GM08714 (cell line): ENCODE data around the gene GALNTL6.

ENCODE experiments used
- H3K4me3 ChIP-seq: fragments of 200-500 bp; sonication (Bioruptor generic); 2 replicates; pipeline ENCODE4 v1.5.1; 2014; ENCODE audit warnings: mild to moderate bottlenecking, low read length, inconsistent platforms
- ZNF274 ChIP-seq: IDR thresholded peaks from 2 replicates; pipeline ENCODE4 v1.6.1; 2012; ENCODE audit warnings: mild to moderate bottlenecking, low read depth, low read length

GALNTL6 gene

DNA sequence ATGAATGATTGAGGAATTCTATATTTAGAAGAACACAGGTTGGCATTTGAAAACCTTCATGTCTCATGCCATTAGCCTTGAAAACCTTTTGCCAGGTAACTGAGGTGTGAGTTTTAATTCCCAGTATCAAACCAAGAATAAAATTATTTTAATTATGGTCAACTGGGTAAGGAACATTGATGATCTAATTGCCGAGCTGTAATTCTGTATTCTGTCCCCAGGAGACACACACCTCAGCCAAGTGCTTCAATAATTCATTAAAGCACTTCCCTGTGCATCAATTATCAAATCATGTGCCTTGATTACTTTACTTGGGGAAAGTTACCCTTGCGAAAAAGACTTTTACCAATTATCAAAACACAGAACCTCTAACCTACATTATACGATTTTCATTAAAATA lies 1023.5 kb downstream of the GALNTL6 start:
- H3K4me3 ChIP-seq = no peak overlapping the region
- TF ChIP-seq ZNF274 = no peak

DNA sequence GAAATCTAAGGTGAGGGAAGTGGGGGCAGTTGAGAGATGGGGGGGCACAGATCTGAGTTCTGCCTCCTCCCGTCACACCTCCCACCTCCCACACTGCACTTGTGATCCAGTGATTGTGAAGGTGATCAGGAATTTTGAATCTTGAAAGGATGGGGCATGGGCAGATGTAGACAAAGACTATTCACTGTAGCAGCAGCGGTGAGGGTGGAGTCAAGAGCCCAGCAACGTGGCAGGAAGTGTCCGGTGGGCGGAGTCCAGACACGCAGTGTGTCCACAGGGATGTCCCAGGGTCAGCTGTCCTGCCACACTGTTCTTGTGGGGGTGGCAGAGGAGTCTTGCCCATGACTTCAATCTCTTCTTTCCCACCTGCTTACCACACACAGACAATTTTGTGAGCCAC lies 1024.9 kb downstream of the GALNTL6 start:
- no peak overlapping the region for H3K4me3 ChIP-seq
- no peak for TF ChIP-seq ZNF274

DNA sequence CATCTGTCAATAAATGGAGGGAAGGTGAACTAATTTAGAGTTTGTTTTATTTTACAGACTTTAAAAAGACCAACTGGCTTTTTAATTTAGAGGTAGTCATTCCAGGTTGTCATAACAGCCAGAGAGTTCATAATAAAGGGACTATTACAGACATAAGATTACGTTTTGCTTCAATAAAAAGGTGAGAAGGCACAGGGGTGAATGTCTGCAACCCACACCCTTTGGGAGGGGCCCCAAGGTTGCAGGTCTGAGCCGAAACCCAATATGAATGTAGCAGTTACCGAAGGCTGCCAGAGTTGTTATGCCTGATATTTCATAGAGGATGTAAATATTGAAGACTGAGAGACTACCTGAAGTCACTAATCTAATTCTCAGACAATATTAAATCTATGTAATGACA lies 1025.7 kb downstream of the GALNTL6 start:
- no peak for TF ChIP-seq ZNF274
- H3K4me3 ChIP-seq = no peak overlapping the region

DNA sequence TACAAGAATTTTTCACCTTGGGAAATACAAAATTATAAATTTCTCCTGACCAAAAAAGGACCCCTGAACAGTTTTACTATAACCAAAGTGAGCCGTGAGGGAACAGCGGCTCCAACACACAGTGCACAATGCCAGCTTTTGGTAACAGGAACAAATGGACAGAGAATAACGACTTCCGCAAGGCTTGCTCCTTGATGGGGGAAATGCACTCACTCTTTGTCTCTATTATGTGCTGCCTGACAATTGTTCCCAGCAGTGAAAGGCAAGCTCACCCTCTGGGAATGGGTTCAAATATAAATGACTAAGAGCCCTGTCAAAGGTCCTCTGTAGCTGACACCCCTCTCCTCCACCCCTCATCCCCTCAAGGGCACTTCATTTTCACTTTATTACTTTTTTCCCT lies 1029.6 kb downstream of the GALNTL6 start:
- TF ChIP-seq ZNF274 = no peak
- no peak overlapping the region for H3K4me3 ChIP-seq

DNA sequence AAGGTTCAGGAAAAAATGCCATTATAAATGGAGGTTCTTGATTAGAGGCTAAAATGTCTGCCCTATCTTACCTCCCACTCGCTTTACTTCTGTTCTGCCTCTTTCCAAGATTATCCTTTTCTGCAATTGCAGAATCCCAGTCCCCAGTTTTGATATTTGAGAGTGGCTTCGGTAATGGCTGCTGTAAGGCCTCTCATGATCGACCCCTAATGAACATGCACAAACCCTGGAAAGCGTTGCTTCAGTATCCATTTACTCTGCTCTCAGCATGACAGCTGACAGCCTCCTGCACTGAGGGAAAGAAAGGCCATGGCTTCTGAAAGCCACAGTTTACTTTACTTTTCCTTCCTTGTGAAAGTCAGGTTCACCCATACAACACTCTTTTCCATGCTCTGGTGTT lies 1030.0 kb downstream of the GALNTL6 start:
- TF ChIP-seq ZNF274 = no peak
- H3K4me3 ChIP-seq = no peak overlapping the region

DNA sequence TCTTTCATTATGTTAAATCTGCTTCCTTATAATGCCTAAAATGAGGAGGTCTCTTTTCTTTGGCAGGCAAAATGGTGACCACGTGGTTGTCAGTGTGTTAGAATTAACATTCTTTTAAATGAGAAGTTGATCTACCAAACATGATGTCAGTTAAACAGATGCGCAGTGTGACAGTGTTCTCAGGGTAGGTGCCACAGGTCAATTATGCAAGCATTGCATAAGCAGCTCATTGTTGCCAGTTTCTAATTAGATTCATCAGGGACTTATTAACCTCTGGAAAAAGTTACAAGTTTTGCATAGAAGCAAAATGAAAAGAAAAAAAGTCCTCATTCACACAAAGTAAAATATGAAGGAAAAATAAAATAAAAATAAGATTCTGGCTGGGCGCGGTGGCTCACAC lies 1031.4 kb downstream of the GALNTL6 start:
- TF ChIP-seq ZNF274 = no peak
- no peak overlapping the region for H3K4me3 ChIP-seq

DNA sequence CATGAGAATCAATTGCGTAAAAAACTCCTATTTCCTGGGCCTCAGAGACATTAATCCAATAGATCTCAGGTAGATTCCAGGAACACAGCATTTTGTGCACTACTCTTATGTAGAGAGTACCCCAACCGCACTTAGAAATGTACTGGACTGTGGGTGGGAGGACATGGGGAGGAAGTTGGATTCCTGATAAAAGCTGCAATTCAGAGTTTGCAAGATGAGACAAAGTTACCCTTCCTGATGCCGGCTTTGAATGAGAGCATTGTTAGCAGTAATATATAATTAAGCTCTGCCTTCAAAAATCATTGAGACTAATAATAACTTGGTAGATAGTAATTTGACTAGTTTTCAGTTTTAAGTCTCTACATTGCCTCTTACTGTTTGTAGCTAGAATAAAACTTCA lies 1032.1 kb downstream of the GALNTL6 start:
- no peak overlapping the region for H3K4me3 ChIP-seq
- TF ChIP-seq ZNF274 = no peak

DNA sequence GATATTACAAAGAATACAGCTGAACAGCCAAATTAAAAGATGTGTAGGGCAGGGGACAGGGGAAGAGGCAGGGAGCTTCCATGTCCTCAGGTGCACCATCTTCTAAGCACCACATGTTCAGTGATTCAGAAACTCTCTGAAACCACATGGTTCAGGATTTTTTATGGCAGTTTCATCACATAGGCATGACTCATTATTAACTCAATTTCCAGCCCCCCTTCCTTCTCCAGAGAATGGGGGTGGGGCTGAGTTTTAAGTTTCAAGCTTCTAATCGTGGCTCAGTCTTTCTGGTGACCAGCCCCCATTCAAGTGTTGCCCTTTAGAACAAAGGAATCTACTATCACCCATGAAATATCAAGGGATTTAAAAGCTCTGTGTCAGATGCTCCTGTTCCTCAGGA lies 1037.6 kb downstream of the GALNTL6 start:
- no peak for TF ChIP-seq ZNF274
- no peak overlapping the region for H3K4me3 ChIP-seq

DNA sequence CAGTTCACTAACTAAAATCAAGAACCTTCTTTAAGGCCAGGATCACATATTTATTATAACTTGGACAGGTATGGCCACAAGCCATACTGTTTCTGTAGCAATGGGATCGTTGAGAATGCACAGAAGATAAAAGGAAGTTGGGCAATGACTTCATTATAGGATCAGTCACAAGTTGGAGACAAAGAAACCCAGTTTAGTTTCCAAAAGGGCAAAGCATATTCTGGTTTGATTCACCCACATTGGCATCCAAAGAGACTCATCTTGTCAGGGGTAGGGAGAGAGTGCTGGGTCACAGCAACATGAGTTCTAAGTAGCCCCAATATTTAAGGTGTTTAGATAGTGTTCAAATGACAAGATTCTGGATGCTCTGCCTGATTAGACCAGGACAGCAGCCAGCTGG lies 1038.3 kb downstream of the GALNTL6 start:
- TF ChIP-seq ZNF274 = no peak
- H3K4me3 ChIP-seq = no peak overlapping the region

DNA sequence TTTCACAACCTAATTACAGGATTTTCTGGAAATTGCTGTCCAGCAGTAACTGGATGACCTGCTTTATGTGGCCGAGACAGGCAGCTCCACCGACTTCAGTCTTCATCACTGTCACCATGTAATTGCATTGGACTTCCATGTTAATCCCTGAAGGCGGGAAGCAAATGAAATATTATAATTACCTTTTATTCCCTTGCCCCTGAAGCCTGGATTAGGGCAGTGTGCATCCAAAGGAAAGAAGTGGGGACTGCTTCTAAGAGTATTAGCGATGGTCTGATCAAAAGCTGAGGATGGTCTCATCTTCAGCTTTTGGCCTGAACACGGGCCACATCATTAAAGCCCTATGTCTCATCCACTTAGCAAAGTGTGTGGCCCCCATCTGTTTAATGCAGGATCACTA lies 1043.8 kb downstream of the GALNTL6 start:
- no peak overlapping the region for H3K4me3 ChIP-seq
- no peak for TF ChIP-seq ZNF274

DNA sequence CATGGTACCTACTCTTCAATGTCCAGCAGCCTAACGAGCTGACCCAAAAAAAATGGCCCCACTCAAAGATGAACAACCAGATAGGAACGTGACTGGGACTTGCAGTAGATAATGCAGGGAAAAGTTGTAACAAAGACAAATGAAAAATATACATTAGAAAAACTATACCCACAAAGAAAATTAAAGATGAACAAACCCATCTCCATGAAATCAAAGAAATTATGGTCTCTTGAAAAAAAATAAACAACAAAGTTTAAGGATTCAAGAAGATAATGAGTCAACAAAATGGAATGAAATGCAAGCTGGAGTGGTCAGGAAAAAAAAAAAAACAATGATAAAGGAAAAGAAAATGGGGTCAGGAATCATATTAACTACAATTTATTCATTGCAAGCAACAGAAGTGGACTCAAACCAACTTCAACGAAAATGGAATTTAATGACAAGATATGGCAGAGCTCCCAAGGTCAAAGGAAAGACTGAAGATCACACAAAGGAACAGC lies 1045.6 kb downstream of the GALNTL6 start:
- no peak for TF ChIP-seq ZNF274
- no peak overlapping the region for H3K4me3 ChIP-seq

DNA sequence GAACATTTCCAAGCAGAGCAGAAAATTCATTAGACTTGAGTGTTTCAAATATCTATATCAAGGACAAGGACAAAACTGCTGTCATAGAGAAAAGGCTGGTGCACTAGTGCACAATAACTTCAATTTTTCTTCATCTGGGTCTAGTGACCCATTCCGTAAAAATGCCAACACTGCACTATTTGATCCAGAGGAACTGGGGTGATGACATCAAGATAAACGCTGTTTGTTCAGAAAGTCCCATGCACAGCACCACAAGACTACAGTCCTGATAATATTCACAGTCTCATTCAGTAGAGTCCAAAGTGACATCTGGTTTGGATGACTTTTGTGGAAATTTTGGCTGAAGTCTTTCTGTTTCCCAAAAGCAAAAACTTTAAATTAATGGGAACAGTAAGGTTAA lies 1051.9 kb downstream of the GALNTL6 start:
- TF ChIP-seq ZNF274 = no peak
- no peak overlapping the region for H3K4me3 ChIP-seq

DNA sequence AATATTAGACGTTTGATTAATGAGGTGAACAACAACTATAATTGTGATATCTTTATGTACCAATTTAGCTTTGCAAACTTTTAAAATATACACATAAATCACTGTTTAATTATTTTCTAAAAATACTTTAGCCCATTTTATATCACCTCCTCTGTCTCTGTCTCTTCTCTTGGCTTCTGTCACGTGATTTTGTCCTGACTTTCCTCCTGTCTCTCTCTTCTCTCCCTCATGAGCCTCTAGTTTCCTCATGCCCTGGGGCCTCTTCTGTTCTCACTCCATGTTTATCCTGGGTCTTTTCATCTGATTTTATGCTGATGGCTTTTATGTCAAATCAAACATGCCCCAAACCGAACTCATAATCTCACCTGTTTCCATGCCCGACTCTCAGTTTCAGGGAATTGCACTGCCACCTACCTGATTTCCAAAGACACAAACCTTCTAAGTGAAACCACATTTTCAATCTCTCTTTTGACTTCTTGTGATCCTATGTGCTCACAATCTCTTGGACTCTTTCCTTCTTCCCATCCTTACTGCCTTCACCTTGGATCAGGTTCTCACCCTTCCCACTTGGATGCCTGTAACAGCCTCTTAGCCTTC lies 1052.4 kb downstream of the GALNTL6 start:
- H3K4me3 ChIP-seq = no peak overlapping the region
- TF ChIP-seq ZNF274 = no peak

DNA sequence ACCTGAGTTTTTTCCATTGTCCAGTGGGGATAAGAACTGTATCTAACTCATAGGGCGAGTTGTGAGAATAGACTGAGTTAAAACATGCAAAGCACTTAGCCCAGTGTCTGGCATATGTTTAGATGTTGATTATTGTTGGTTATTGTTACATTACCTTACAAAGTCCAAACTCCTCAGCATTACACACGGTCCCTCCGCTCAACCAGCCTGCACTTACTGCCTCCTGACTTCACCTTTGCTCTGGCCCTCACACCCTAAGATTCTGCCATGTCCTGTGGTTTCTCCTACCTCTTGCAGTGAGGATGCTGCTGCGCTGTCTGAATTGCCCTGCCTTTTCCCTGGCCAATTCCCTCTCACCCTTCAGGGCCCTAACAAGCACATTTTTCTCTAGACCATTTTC lies 1053.2 kb downstream of the GALNTL6 start:
- no peak for TF ChIP-seq ZNF274

DNA sequence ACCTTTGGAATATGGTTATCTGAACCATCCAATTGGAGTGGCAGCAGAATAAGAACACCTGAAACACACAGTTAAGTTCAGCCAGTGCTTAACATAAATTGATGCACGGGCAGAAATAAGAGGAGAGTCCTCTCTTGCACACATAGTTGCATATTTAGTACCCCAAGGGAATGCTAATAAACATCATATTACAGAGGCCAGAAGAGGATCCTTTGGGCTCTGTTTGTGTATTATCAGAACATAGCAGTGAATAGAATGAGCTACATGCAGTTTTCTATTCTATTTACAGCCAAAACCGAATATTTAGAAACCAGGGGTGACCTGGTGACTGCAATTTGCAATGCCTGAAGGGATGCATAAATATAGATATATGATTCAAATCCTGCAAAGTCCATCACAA lies 1054.6 kb downstream of the GALNTL6 start:
- TF ChIP-seq ZNF274 = no peak
- H3K4me3 ChIP-seq = no peak overlapping the region

More for the DNA sequence above, 1053.2 kb downstream of the GALNTL6 start:
- H3K4me3 ChIP-seq = no peak overlapping the region

DNA sequence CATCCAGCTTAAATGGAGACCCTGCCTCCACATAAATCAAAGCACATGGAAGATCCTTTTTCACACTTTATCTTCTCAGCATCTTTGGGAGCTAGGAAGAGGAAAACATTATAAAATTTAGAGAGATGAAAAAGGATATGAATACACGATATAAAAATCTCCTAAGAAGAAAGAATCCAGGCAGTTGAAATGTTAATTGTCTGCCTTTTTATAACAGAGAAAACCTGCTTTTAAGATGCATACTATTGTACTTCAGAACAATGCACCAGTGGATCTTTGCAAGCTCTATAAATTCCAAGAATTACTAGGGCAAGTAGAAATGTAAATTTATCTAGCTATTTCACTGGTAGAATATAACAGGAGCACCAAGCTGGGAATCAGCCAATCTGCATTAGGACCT lies 1055.1 kb downstream of the GALNTL6 start:
- TF ChIP-seq ZNF274 = no peak
- no peak overlapping the region for H3K4me3 ChIP-seq
